ENCODE results near the gene PLEKHH1. TPM values are rescaled to one million over a fixed set of nuclear protein-coding genes. Genes with fewer than 3 reads are reported as not detected.

Gene PLEKHH1
- total and polyA plus RNA-seq, 2 experiments from 2014 or later: 12.8 to 19.5 TPM

GRCh38 chr14:67502867-67503266, 30.2 kb upstream of the PLEKHH1 start:
- H2AFZ ChIP-seq: no peak overlapping the region
- no peaks in the 10 kb centered on the region for H3K9me2 ChIP-seq (replicated peaks; ENCODE audit: insufficient read depth)

GRCh38 chr14:67503331-67503730, 29.8 kb upstream of the PLEKHH1 start:
- H2AFZ ChIP-seq: no peak overlapping the region
- WGBS (ENCODE audit: low lambda C conversion rate, missing lambda C conversion rate): 87% methylated on average over 7 of the region's 7 CpGs

More at GRCh38 chr14:67502867-67503266, 30.2 kb upstream of the PLEKHH1 start:
- Histone ChIP-seq H3K36me3 (replicated peaks; ENCODE audit: insufficient read depth, low read depth) (no peaks in the 10 kb centered on the region), H3K27ac (no peak overlapping the region), H3K27me3 (no peaks in the 10 kb centered on the region), H3K79me2 (no peaks in the 10 kb centered on the region), H3K4me1 (ENCODE audit: insufficient read depth) (no peaks in the 10 kb centered on the region), H3K4me3 (no peak overlapping the region), H3K4me2 (no peak overlapping the region), H3K9me3 (ENCODE audit: low read depth) (no peaks in the 10 kb centered on the region), H4K20me1 (ENCODE audit: insufficient read depth, poor library complexity, severe bottlenecking) (no peaks in the 10 kb centered on the region)
- no peak for DNase-seq (ENCODE audit: low spot score)
- TF ChIP-seq CTCF (IDR thresholded peaks at IDR 0.05; ENCODE audit: poor library complexity): no peak
- TF ChIP-seq EZH2 (IDR thresholded peaks at IDR 0.05; ENCODE audit: borderline replicate concordance): no peak
- TF ChIP-seq EZH2phosphoT487 (IDR thresholded peaks at IDR 0.05; ENCODE audit: low read depth, severe bottlenecking, unreplicated experiment): no peak
- 62% methylated on average over 6 of the region's 6 CpGs for WGBS (ENCODE audit: low lambda C conversion rate, missing lambda C conversion rate)

GRCh38 chr14:67505254-67505653, 27.8 kb upstream of the PLEKHH1 start:
- Histone ChIP-seq H3K9me2 (replicated peaks; ENCODE audit: insufficient read depth) (no peaks in the 10 kb centered on the region), H3K4me3 (no peak overlapping the region), H2AFZ (no peak overlapping the region), H3K4me1 (ENCODE audit: insufficient read depth) (no peaks in the 10 kb centered on the region), H3K27me3 (no peaks in the 10 kb centered on the region), H3K27ac (no peak overlapping the region), H3K79me2 (no peaks in the 10 kb centered on the region), H3K9me3 (ENCODE audit: low read depth) (no peaks in the 10 kb centered on the region), H4K20me1 (ENCODE audit: insufficient read depth, poor library complexity, severe bottlenecking) (no peaks in the 10 kb centered on the region), H3K4me2 (no peak overlapping the region), H3K36me3 (replicated peaks; ENCODE audit: insufficient read depth, low read depth) (no peaks in the 10 kb centered on the region)
- WGBS (ENCODE audit: low lambda C conversion rate, missing lambda C conversion rate): 78% methylated on average over 1 of the region's 1 CpG
- DNase-seq (ENCODE audit: low spot score): no peak
- TF ChIP-seq EZH2phosphoT487 (IDR thresholded peaks at IDR 0.05; ENCODE audit: low read depth, severe bottlenecking, unreplicated experiment): no peak
- no peak for TF ChIP-seq CTCF (IDR thresholded peaks at IDR 0.05; ENCODE audit: poor library complexity)
- no peak for TF ChIP-seq EZH2 (IDR thresholded peaks at IDR 0.05; ENCODE audit: borderline replicate concordance)

More at GRCh38 chr14:67503331-67503730, 29.8 kb upstream of the PLEKHH1 start:
- Histone ChIP-seq H3K36me3 (replicated peaks; ENCODE audit: insufficient read depth, low read depth) (no peaks in the 10 kb centered on the region), H4K20me1 (ENCODE audit: insufficient read depth, poor library complexity, severe bottlenecking) (no peaks in the 10 kb centered on the region), H3K27me3 (no peaks in the 10 kb centered on the region), H3K9me3 (ENCODE audit: low read depth) (no peaks in the 10 kb centered on the region), H3K9me2 (replicated peaks; ENCODE audit: insufficient read depth) (no peaks in the 10 kb centered on the region), H3K4me2 (no peak overlapping the region), H3K4me1 (ENCODE audit: insufficient read depth) (no peaks in the 10 kb centered on the region), H3K79me2 (no peaks in the 10 kb centered on the region), H3K4me3 (no peak overlapping the region), H3K27ac (no peak overlapping the region)
- no peak for DNase-seq (ENCODE audit: low spot score)
- TF ChIP-seq EZH2 (IDR thresholded peaks at IDR 0.05; ENCODE audit: borderline replicate concordance) (no peak), CTCF (IDR thresholded peaks at IDR 0.05; ENCODE audit: poor library complexity) (no peak), EZH2phosphoT487 (IDR thresholded peaks at IDR 0.05; ENCODE audit: low read depth, severe bottlenecking, unreplicated experiment) (no peak)

- DNase-seq (ENCODE audit: low spot score): no peak
- Histone ChIP-seq H3K36me3 (replicated peaks; ENCODE audit: insufficient read depth, low read depth) (no peaks in the 10 kb centered on the region), H3K9me3 (ENCODE audit: low read depth) (no peaks in the 10 kb centered on the region), H3K27ac (no peak overlapping the region), H3K27me3 (no peaks in the 10 kb centered on the region), H4K20me1 (ENCODE audit: insufficient read depth, poor library complexity, severe bottlenecking) (no peaks in the 10 kb centered on the region), H3K9me2 (replicated peaks; ENCODE audit: insufficient read depth) (no peaks in the 10 kb centered on the region), H2AFZ (no peak overlapping the region), H3K4me1 (ENCODE audit: insufficient read depth) (peaks cover 17% of the 10 kb centered on the region), H3K4me2 (no peak overlapping the region), H3K79me2 (peaks cover 2% of the 10 kb centered on the region), H3K4me3 (no peak overlapping the region)
- TF ChIP-seq EZH2phosphoT487 (IDR thresholded peaks at IDR 0.05; ENCODE audit: low read depth, severe bottlenecking, unreplicated experiment): no peak
- no peak for TF ChIP-seq EZH2 (IDR thresholded peaks at IDR 0.05; ENCODE audit: borderline replicate concordance)
- no peak for TF ChIP-seq CTCF (IDR thresholded peaks at IDR 0.05; ENCODE audit: poor library complexity)
- WGBS (ENCODE audit: low lambda C conversion rate, missing lambda C conversion rate): 75% methylated on average over 3 of the region's 3 CpGs
These were observed 24.1 kb upstream of the PLEKHH1 start for GRCh38 chr14:67508956-67509355.
